K562 (cell line): ENCODE data around the gene PDZRN3. TPM values are rescaled to one million over a fixed set of nuclear protein-coding genes. Genes with fewer than 3 reads are reported as not detected.

Experiments
- ATAC-seq: fragments of 200-7000 bp; cut with Tn5 transposase; 3 replicates; pipeline ENCODE4 v1.9.1; 2020; ENCODE audit warnings: moderate library complexity
- BruUV-seq: library from RNA; stranded (reverse); fragments of 400-500 nt; replicated peaks from 2 replicates; lab custom pipeline; 2021; lab: Mats Ljungman, UMichigan
- CTCF ChIA-PET: fragments of 300-600 bp; formaldehyde crosslinking; extraction: SDS; loops from one replicate; lab custom pipeline; 2021; ENCODE audit warnings: low intra/inter-chr PET ratio; lab: Yijun Ruan, JAX
- POLR2A ChIA-PET: fragments of 300-600, 350-650 bp; sonication (Branson Sonifier 250); formaldehyde crosslinking; extraction: SDS; loops from one replicate; lab custom pipeline; 2021; ENCODE audit warnings: antibody characterized with exemption, inconsistent platforms; lab: Yijun Ruan, JAX
- DNase-seq, 4 experiments: peaks; one replicate each; pipeline versions ENCODE4 v3.0.0 to v3.0.0-alpha.2; 2011 to 2018; ENCODE audit warnings: low spot score in 3 of 4, mixed read lengths in 3 of 4; ENCODE audit errors: extremely low read depth in 1 of 4
- FAIRE-seq: peaks from 2 replicates; lab custom pipeline; 2011; peaks lifted over from hg19 to GRCh38; lab: Jason Lieb, UNC
- H2AFZ ChIP-seq: 2 replicates; pipeline ENCODE4 v1.6.0; 2011; ENCODE audit warnings: low read depth, low read length, control low read depth, inconsistent platforms
- H3K27ac ChIP-seq: fragments of 200-600 bp; 3 replicates; pipeline ENCODE4 v1.8.0; 2011; ENCODE audit warnings: low read depth, mild to moderate bottlenecking, control low read depth, inconsistent platforms, low read length, moderate library complexity, mixed read lengths; ENCODE audit errors: extremely low read depth
- H3K27me3 ChIP-seq, 2 experiments: fragments of 300-600 bp in 1 of 2; 2 replicates in 1 of 2; 3 replicates in 1 of 2; pipeline versions ENCODE4 v1.6.0 to v1.8.0; 2011; ENCODE audit warnings: inconsistent platforms in 2 of 2, low read length in 2 of 2, mild to moderate bottlenecking in 1 of 2, mixed read lengths in 1 of 2, moderate library complexity in 1 of 2; ENCODE audit not compliant: control insufficient read depth in 2 of 2, insufficient read depth in 2 of 2
- H3K36me3 ChIP-seq: fragments of 300-600 bp; 3 replicates; pipeline ENCODE4 v1.8.0; 2011; ENCODE audit warnings: mild to moderate bottlenecking, low read length, inconsistent platforms; ENCODE audit not compliant: control insufficient read depth, insufficient read depth
- H3K4me1 ChIP-seq, 2 experiments: fragments of 200-600 bp in 1 of 2; replicated peaks in 1 of 2; 2 replicates in 1 of 2; 3 replicates in 1 of 2; pipeline versions ENCODE4 v1.5.1 to v1.8.0; 2011; ENCODE audit warnings: inconsistent platforms in 2 of 2, low read length in 2 of 2, mild to moderate bottlenecking in 1 of 2, mixed read lengths in 1 of 2, moderate library complexity in 1 of 2; ENCODE audit not compliant: control insufficient read depth in 2 of 2, insufficient read depth in 2 of 2
- H3K4me2 ChIP-seq: 2 replicates; pipeline ENCODE4 v1.6.1; 2011; ENCODE audit warnings: low read length, control low read depth, inconsistent platforms, mixed read lengths; ENCODE audit not compliant: insufficient read depth
- H3K4me3 ChIP-seq: fragments of 200-600 bp; sonication (generic), shearing (Covaris generic); 2 replicates; pipeline ENCODE4 v1.5.1; 2016; ENCODE audit warnings: control low read depth, inconsistent platforms
- H3K79me2 ChIP-seq: fragments of 200-600 bp; 3 replicates; pipeline ENCODE4 v1.8.0; 2011; ENCODE audit warnings: low read length, inconsistent platforms; ENCODE audit not compliant: control insufficient read depth, insufficient read depth
- H3K9ac ChIP-seq, 2 experiments: 2 replicates each; pipeline versions ENCODE4 v1.6.0 to v1.6.1; 2011; ENCODE audit warnings: low read depth in 2 of 2, low read length in 2 of 2, control low read depth in 1 of 2, inconsistent platforms in 1 of 2, mild to moderate bottlenecking in 1 of 2, mixed read lengths in 1 of 2; ENCODE audit not compliant: insufficient read depth in 1 of 2
- H3K9me1 ChIP-seq: one replicate; pipeline ENCODE4 v1.6.0; 2011; ENCODE audit warnings: inconsistent platforms, mild to moderate bottlenecking, low read length, moderate library complexity; ENCODE audit not compliant: control insufficient read depth, insufficient read depth
- H3K9me3 ChIP-seq: replicated peaks from 2 replicates; pipeline ENCODE4 v1.5.1; 2011; ENCODE audit warnings: low read depth, low read length, inconsistent platforms; ENCODE audit not compliant: control insufficient read depth, insufficient read depth
- H4K20me1 ChIP-seq: replicated peaks from 2 replicates; pipeline ENCODE4 v1.6.1; 2011; ENCODE audit warnings: low read length, inconsistent platforms, mixed read lengths; ENCODE audit not compliant: control insufficient read depth, insufficient read depth
- ARID2 ChIP-seq: fragments of 450-650 bp; IDR thresholded peaks from 2 replicates; pipeline ENCODE4 v1.6.1; 2017; ENCODE audit warnings: antibody characterized with exemption, mild to moderate bottlenecking
- CAMTA2 ChIP-seq: fragments of 250-450 bp; sonication (Bioruptor Pico); conservative IDR thresholded peaks from 2 replicates; pipeline ENCODE4 v1.5.1; 2022
- CBFB ChIP-seq: sonication (generic); formaldehyde crosslinking; IDR thresholded peaks from 2 replicates; pipeline ENCODE4 v1.4.0; 2020; ENCODE audit warnings: mild to moderate bottlenecking, missing genetic modification reagents
- ELF1 ChIP-seq: fragments of 200-800 bp; sonication (Bioruptor generic); IDR thresholded peaks from 2 replicates; pipeline ENCODE4 v1.6.1; 2016; ENCODE audit warnings: missing genetic modification characterization, missing compliant biosample characterization
- ELF2 ChIP-seq: fragments of 250-450 bp; sonication (Bioruptor Pico); IDR thresholded peaks from 2 replicates; pipeline ENCODE4 v1.5.0; 2021; ENCODE audit warnings: mild to moderate bottlenecking
- FOXP1 ChIP-seq: sonication (generic); formaldehyde crosslinking; IDR thresholded peaks from 2 replicates; pipeline ENCODE4 v1.8.0; 2022; ENCODE audit warnings: mild to moderate bottlenecking, missing genetic modification reagents
- HES1 ChIP-seq: fragments of 450-650 bp; IDR thresholded peaks from 2 replicates; pipeline ENCODE4 v1.6.1; 2016; ENCODE audit warnings: low read depth, mild to moderate bottlenecking, moderate library complexity
- HMGN3 ChIP-seq: IDR thresholded peaks from 2 replicates; pipeline ENCODE4 v1.6.1; 2011; ENCODE audit warnings: borderline replicate concordance, low read depth, mild to moderate bottlenecking, mixed read lengths, low read length; ENCODE audit not compliant: insufficient read length; ENCODE audit errors: extremely low read depth
- HOMEZ ChIP-seq: fragments of 250-450 bp; sonication (Bioruptor Pico); IDR thresholded peaks from 2 replicates; pipeline ENCODE4 v1.4.0; 2020; ENCODE audit warnings: mild to moderate bottlenecking, moderate library complexity
- MBD2 ChIP-seq: sonication (generic); IDR thresholded peaks from 2 replicates; pipeline ENCODE4 v1.6.1; 2016; ENCODE audit warnings: low read depth, borderline replicate concordance
- MTA3 ChIP-seq: fragments of 450-650 bp; formaldehyde crosslinking; IDR thresholded peaks from 2 replicates; pipeline ENCODE4 v1.6.1; 2017; ENCODE audit warnings: mild to moderate bottlenecking, borderline replicate concordance
- OTX1 ChIP-seq: fragments of 450-650 bp; formaldehyde crosslinking; IDR thresholded peaks from 2 replicates; pipeline ENCODE4 v1.4.0; 2022; ENCODE audit warnings: mild to moderate bottlenecking
- ZBTB2 ChIP-seq: fragments of 450-650 bp; IDR thresholded peaks from 2 replicates; pipeline ENCODE4 v1.6.1; 2016; ENCODE audit warnings: antibody characterized with exemption
- ZNF12 ChIP-seq: sonication (generic); formaldehyde crosslinking; IDR thresholded peaks from 2 replicates; pipeline ENCODE4 v1.4.0; 2020; ENCODE audit warnings: mild to moderate bottlenecking, missing genetic modification reagents
- ZNF212 ChIP-seq: fragments of 450-650 bp; formaldehyde crosslinking; IDR thresholded peaks from 2 replicates; pipeline ENCODE4 v1.4.0; 2020; ENCODE audit warnings: mild to moderate bottlenecking
- ZNF239 ChIP-seq: fragments of 250-450 bp; sonication (Bioruptor Pico); IDR thresholded peaks from 2 replicates; pipeline ENCODE4 v1.4.0; 2020; ENCODE audit warnings: mild to moderate bottlenecking
- ZNF24 ChIP-seq: fragments of 450-650 bp; IDR thresholded peaks from 2 replicates; pipeline ENCODE4 v1.6.1; 2016
- ZNF274 ChIP-seq: IDR thresholded peaks from 2 replicates; pipeline ENCODE4 v1.6.1; 2011; ENCODE audit warnings: low read depth, mild to moderate bottlenecking, low read length, moderate library complexity, borderline replicate concordance
- ZNF75A ChIP-seq: fragments of 450-650 bp; formaldehyde crosslinking; IDR thresholded peaks from 2 replicates; pipeline ENCODE4 v1.4.0; 2020; ENCODE audit warnings: mild to moderate bottlenecking
- ZZZ3 ChIP-seq: fragments of 450-650 bp; IDR thresholded peaks from 2 replicates; pipeline ENCODE4 v1.6.1; 2016; ENCODE audit warnings: antibody characterized with exemption, mild to moderate bottlenecking, moderate library complexity
- WGBS: fragments of 100-300 bp; shearing (Covaris generic); methylation state at CpG from one replicate; pipeline ENCODE4 v1.1.6; 2016; ENCODE audit warnings: low coverage, mixed read lengths; ENCODE audit not compliant: insufficient coverage; ENCODE audit errors: missing lambda C conversion rate; 5-methylcytosine and 5-hydroxymethylcytosine counted together
- in situ Hi-C: fragments of 300-500 bp; cut with MboI; formaldehyde crosslinking; loops from 4 replicates; pipeline ENCODE4 v1.15.0; 2018; ENCODE audit warnings: inconsistent platforms, mixed read lengths
- intact Hi-C: fragments of 100-400 bp; cut with micrococcal nuclease; formaldehyde crosslinking; loops from 2 replicates; pipeline ENCODE4 v1.14.2; 2022
- polyA plus RNA-seq, 8 experiments: library from polyadenylated mRNA; depleted of rRNA in 4 of 8; stranded (reverse) in 5 of 8; unstranded in 3 of 8; fragments of >200 nt; fragmentation: Nextera tagmentation in 2 of 8; fragmentation: Illumina TruSeq in 1 of 8; extraction: Ambion mirVana in 2 of 8; extraction: Trizol in 1 of 8; gene quantifications; 2 replicates each; pipeline versions ENCODE4 v1.2.1 to v1.2.3, GENCODE V29; 2011 to 2014; ENCODE audit warnings: inconsistent platforms in 1 of 8, missing spikeins in 1 of 8
- total RNA-seq, 7 experiments: library from RNA; depleted of rRNA in 6 of 7; stranded (reverse); fragments of >200 nt in 6 of 7; fragmentation: Illumina TruSeq in 2 of 7; extraction: Trizol in 2 of 7; gene quantifications; 2 replicates each; pipeline versions ENCODE4 v1.2.1 to v1.2.3, GENCODE V29; 2011 to 2021; ENCODE audit warnings: low replicate concordance in 1 of 7

Gene PDZRN3
- total and polyA plus RNA-seq, 9 of the 15 experiments (the other 6 are each of a cell fraction or from before 2014, with no cell fraction given), result 0.16 TPM; not detected in 8

- no peak for DNase-seq
- H3K4me2 ChIP-seq, result no peak overlapping the region
- FAIRE-seq, result no peak
- no peaks in the 10 kb centered on the region for H3K36me3 ChIP-seq
- no peaks in the 10 kb centered on the region for H3K9me3 ChIP-seq
- 0% methylated on average over 12 of the region's 14 CpGs for WGBS
- intact Hi-C loops, result no loop called here
- no peaks in the 10 kb centered on the region for H3K4me1 ChIP-seq
- no peaks in the 10 kb centered on the region for H3K27me3 ChIP-seq
- in situ Hi-C loops, result no loop called here
- no peak overlapping the region for H3K27ac ChIP-seq
- no peak overlapping the region for H3K4me3 ChIP-seq
- no peak for ATAC-seq
- H3K79me2 ChIP-seq, result no peaks in the 10 kb centered on the region
- H3K9ac ChIP-seq, result no peak overlapping the region
- ChIA-PET POLR2A (no interaction called here), CTCF (interaction anchor here (2.4 kb wide), 1 partner anchor 332 kb away, joined by 19 read pairs; no protein-coding TSS in a partner anchor)
- H3K9me1 ChIP-seq, result no peaks in the 10 kb centered on the region
- BruUV-seq, result no TSS peak
- H4K20me1 ChIP-seq, result no peaks in the 10 kb centered on the region; the same call in 1 of the 2 replicates
- H2AFZ ChIP-seq, result no peak overlapping the region
- no peak for TF ChIP-seq MTA3
- TF ChIP-seq ZNF75A (CRISPR knock-in tag), result no peak
- no peak for TF ChIP-seq CBFB (CRISPR knock-in tag)
- TF ChIP-seq CAMTA2 (CRISPR knock-in tag), result no peak
- no peak for TF ChIP-seq ZNF12 (CRISPR knock-in tag)
- no peak for TF ChIP-seq ZNF239 (CRISPR knock-in tag)
- TF ChIP-seq ZNF274, result no peak
- no peak for TF ChIP-seq ZNF212 (CRISPR knock-in tag)
- TF ChIP-seq ZNF24, result no peak
- no peak for TF ChIP-seq ELF2 (CRISPR knock-in tag)
- TF ChIP-seq ELF1 (tag), result no peak
- no peak for TF ChIP-seq HES1
- no peak for TF ChIP-seq ARID2
- no peak for TF ChIP-seq FOXP1 (CRISPR knock-in tag)
- no peak for TF ChIP-seq HMGN3
- TF ChIP-seq ZZZ3, result no peak
- TF ChIP-seq ZBTB2, result no peak
- TF ChIP-seq OTX1 (CRISPR knock-in tag), result no peak
- no peak for TF ChIP-seq MBD2
- TF ChIP-seq HOMEZ, result no peak
These were observed 191.1 kb downstream of the PDZRN3 start for GRCh38 chr3:73433687-73434086.
